ENCODE measurements around the gene TGFBR1.

The TGFBR1 gene

DNA sequence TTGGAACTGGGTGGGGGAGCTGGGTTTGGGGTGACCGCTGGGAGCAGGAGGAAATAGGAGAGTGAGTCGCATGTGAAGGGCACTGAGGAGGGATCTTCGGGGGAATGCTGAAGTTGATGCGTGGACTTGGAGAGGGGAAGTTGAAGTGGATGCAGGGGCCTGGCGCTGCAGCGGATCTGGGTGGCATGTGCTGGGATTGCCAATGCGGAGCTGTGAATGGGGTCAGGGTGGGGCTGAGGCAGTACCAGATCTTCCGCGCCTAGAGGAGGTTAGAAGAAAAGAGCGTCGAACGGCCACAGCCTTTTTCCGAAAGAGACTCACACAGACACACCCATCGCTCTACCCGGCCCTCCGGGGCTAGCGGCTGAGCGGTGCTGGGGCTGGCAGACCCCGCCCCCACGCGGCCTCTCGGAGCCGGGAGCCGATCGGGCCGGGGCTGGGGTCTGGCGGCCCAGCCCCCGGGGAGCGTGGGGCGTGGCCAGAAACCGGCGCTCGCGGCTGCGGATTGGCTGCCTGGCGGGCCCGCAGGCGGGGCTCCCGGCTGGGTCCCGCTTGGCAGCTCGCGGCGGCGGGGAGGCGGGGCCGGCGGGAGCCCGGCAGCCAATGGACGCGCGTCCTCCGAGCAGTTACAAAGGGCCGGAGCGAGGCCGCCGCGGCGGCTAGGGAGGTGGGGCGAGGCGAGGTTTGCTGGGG lies at the start of gene TGFBR1:
Gene TGFBR1 (plus strand): TSS at position 655 of the 693 bp plus-strand sequence. CDS start 93 bp downstream, outside the sequence.
- peak; percentile 89 to 91 for DNase-seq

DNA sequence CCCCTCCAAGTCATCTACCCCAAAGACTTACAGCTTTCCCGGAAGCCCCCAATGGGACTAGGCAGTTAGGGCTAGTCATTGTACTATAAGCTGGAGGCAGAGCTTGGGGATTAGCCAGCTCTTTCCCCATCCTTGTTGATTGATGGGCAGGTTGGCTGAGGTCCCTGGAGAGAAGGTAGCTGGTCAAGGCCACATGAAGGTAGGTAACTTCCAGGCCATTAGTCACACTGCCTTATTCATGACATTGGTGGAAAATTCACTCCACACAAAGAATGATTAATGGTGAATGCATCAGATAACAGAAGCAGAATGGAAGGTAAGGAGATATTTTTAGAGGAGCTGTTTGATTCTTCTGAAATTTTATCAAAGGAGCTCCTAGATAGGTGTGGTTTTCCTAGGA lies 49.5 kb upstream of the TGFBR1 start:
- no peak for DNase-seq

DNA sequence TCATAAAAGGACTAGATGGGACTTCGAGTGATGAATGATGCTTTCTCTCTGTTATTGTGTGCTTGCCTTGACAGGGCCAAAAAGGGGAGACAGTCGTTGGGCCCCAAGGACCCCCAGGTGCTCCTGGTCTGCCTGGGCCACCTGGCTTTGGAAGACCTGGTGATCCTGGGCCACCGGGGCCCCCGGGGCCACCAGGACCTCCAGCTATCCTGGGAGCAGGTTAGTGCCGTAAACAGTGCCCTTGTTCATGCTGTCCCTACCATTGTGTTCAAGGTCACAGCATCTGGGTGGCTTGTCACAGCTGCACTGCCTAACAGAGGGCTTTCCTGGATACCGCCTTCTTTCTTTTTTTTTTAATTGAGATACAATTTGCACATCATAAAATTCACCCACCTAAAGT lies 48.7 kb upstream of the TGFBR1 start:
- DNase-seq, result no peak

DNA sequence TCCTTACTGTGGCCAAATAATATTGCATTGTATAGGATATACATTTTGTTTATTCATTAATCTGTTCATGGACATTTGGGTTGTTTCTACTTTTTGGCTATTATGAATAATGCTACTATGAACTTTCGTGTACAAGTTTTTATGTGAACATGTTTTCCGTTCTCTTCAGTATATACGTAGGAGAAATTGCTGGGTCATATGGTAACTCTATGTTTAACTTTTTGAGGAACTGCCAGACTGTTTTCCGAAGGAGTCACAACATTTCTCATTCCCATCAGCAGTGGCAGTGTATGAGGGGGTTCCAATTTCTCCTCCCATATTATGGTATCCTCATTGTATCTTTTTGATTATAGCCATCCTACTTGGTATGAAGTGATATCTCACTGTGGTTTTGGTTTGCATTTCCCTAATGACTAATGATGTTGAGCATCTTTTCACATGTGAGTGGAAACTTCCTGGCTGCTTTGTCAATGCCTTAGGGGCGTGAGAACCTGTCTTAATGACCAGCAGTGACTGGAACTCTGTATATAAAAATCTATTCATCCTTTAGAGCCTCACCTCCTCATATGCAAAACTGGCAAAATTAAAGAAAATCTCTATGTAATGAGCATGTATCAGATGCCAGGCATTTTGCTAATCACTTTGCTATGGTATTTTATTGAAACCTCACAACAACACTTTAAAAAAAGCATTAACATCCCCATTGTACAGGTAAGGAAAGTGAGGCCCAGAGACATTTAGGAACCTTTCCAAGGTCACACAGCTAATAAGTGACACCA lies 47.8 kb upstream of the TGFBR1 start:
- DNase-seq, result no peak

DNA sequence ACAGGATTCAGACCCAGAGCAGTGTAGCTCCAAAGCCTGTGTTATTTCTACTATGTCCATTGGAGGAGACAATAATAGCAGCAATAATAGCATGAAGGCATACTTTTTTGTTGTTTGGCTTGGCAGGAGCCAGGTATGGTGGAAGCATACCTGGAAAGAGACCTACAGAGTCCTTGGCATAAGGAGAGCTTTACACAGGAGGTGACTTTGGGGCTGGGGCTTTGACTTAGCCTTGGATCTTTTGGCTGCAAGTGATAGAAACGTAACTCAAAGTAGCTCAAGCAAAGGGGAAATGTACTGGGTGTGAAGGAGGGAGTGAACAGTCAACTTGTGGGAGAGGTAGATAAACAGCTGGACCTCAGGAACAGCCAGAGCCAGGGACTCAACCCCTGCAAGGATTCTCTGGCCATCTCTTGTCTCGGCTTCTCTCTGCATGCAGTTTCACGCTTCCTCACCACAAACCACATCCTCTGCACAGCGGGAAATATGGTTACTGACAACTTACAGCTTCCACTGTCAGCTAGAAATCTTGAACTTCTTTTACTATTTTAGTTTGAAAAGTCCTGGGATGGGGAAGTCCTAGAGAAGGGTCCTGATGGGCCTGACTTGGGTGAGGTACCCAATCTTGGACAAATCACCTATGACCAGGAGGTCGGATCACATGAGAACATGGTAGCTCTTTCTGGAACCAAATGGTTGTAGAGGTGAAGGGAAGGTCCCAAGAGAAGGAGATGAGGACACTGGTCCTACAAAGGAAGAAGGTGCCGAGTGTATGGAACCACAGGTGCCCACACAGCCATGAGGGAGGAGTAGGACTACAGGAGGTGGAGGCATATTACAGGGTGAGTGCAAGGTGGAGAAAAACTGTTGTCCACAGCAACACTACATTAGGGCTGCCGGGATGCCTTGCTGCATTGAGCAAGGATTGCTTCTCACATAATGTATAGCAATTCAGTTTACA lies 47.0 kb upstream of the TGFBR1 start:
- no peak for DNase-seq

DNA sequence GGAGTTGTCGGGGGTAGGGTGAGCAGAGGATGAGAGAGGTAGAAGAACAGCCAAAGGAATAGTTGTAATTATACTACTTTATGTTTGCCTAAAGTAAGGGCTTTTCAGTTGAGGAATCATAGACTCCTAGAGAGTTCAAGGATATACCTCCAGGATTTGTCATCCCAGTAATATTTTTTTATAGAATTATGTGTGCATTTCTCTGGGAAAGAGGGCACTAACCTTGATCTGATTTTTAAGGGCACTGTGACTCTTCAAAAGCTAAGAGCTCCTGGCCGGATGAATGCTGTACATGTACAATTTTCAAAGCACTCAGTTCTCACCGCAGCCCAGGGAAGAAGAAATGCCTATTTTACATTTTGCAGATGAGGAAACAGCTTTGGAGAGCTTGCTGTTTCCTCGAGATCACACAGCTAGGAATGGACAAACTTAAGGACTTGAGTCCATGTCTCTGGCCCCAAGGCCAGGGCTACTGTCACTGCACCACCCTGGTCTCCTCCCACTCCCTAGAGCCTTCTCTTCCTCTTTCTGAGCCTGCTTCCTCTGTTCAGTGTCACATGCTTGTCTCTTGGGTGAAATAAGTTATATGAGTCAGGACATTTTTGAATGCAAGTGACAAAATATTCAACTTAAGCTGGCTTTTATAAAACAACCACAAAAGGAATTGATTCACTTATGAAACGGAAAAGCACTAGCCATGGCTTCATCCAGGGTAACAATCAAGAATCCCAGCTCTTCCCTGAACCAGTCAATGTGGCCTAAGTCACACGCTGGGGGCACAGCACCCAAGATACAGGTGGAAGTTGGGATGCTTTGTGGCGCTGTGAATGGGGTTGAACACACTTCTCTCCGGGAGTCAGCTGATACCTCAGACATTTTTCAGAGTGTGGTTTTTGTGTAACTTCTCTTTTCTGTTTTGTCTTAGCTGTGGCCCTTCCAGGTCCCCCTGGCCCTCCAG lies 45.7 kb upstream of the TGFBR1 start:
- DNase-seq, result no peak

DNA sequence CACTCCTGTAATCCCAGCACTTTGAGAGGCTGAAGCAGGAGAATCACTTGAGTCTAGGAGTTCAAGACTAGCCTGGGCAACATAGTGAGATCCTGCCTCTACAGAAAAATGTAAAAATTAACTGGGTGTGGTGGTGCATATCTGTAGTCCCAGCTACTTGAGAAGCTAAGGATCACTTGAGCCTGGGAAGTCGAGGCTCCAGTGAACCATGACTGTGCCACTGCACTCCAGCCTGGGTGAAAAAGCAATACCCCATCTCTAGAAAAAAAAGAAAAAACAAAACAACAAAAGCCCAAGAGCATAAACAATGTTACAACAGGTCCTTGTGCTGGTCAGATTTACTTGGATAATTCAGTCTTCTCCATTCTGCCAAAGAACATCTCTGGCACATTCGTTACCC lies 44.3 kb upstream of the TGFBR1 start:
- DNase-seq, result no peak

DNA sequence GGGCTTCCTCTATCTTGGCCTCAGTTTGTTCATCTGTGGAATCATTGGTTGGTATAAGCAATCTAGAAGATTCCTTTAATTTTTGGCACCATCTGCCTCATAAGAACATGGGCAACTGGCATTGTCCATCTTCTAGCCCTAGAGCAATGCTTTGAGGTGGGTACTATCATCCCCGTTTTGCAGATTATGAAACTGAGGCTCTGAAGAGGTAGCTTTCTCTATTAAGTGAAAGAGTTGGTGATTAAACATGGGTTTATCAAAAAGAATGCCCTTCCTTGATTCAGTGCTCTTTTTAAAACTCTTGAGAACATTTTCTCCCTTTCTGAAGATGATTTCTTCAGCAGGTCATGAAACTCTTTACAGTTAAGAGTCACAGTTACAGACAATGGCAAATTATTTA lies 42.4 kb upstream of the TGFBR1 start:
- DNase-seq, result no peak

DNA sequence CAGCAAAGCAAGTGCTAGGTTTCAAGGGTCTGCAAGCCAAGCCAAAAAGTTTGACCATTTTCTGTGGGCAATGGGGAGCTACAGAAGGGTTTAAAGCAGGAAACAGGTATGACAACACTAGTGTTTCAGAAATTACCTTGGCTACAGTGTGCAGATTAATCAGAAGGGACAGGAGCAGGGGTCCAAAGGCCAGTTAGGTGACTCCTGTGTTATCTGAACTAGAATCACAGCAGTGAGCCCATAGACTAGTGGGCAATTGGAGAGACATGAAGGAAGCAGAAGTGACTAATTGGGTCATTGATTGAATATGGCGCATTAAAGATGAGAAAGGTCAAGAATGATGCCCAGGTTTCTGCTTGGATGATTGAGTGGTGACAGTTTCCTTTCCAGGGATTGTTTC lies 41.4 kb upstream of the TGFBR1 start:
- no peak for DNase-seq

DNA sequence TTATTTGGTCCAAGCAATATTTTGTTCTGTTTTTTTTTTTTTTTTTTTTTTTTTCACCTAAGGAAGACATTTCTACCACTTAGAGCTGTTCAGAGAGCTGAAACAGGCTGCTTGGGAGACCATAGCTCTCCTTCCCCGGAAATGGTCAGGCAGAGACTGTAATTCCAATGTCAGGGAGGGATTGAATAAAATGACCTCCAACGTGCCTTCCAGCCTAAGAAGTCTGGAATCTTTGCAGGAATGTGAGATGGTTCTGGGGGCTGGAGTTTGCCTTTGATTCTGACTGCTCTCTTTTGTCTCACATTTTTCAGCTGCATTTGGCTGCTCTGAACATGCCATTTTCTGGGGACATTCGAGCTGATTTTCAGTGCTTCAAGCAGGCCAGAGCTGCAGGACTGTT lies 38.3 kb upstream of the TGFBR1 start:
- no peak for DNase-seq

DNA sequence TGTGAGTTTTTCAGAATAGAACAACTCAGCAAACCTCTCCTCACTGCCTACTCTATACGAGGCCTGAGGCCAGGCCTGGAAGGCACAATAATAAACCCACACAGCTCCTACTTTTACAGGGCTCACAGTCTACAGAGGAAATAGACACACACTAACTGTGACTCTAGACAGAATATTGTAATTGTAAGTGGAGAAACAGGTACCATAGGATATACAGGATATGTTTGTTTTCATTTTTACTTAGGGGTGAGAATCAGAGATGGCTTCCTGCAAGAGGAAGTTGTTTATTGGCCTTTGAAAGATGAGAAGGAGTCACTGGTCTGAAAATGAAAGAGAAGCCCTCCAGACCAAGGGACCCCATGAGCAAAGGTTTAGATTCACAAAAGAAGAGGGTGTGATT lies 35.8 kb upstream of the TGFBR1 start:
- DNase-seq, result no peak

DNA sequence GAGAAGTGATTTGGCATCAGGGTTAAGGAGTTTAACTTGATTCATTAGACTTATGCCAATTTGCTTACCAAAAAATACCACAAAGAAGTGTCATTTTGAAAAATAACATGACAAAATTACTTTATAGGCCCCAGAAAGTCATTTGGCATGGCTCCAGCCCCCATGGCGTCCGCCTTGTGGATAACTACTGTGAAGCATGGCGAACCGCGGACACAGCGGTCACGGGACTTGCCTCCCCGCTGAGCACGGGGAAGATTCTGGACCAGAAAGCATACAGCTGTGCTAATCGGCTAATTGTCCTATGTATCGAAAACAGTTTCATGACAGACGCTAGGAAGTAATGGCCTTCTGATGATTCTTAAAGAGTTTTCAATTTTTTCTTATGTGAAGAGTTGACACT lies 35.4 kb upstream of the TGFBR1 start:
- DNase-seq, result no peak

DNA sequence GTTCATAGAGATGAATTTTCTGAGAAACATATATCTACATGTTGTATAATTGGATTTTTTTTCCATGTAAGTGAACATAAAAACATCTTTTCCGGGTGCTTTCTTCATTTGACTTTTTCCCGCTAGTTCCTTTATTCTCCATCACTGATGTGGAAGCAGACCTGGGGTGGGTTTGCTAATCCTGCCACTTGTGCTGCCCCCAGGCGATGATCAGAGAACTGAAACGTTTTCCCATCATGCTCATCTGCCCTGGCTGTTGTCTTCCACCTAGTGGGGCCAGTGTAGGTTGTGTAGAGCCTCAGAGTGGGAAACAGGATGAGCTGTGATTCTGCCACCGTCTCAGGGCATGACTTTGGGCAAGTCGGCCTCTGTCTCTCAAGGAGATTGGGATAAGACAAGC lies 34.2 kb upstream of the TGFBR1 start:
- no peak for DNase-seq

DNA sequence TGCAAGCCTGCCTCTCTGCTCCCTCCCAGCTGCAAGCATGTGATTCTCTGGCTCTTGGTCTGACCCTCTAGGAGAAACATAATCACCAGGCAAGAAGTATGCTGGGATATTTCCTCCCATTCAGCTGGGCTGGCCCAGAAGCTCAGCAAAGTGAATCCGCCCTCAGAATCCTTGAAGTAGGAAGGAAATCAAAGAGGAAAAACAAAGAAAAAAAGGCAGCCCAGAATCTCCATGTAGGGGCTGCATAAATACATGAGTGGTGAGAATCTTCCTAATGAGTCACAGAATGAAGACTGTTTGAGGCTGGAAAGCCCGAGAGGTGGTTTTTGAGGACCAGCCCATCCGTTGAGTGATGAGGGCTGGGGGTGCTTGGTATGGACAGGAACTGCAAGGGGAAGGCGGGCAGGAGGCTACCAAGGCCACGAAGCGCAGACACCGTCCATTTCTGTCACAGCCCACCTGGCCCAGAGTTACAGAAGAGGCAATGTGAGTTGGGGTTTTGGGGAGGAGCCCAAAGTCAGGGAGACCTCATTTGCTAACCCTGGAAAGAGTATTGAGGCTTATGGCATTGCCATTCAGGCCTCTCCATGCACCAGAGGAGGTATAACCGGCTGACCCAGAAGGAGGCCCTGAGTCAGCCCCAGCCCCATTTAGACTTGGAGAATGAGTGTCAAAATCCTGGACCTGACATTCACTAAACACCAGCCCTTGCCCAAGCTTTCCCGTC lies 33.4 kb upstream of the TGFBR1 start:
- no peak for DNase-seq

DNA sequence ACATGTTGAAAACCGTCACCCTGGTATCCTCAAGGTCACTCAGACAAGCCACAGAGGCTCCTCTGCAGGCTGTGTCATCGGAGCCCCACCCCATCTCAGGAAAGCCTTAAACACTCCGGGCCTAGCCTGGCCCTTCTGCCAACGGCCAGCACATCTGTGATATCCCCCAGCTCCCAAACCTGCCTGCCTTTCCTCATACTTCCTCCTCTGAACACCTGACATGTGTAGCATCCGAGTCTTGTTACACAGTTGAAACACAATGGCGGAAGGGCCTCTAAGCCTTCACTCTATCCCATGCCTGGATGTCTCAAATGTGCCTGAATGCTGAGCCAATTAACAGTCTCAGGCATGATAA lies 32.9 kb upstream of the TGFBR1 start:
- DNase-seq, result no peak

DNA sequence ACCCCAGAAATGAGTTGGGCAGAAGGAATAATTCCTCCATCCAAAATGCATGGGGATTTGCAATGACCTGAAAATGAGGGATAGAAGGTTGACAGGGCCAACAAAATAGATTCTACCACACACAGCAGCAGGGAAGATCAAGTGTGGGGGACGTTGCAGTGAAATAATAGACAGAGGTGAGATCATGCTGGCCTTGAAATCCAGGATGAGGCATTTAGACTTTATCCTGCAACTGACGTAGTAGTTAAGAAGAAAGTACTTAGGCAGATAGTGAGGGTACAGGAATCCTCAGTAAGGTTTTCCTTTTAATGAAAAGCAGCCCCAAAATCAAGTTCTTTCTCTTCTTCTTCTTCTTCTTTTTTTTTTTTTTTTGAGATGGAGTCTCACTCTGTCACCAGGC lies 31.6 kb upstream of the TGFBR1 start:
- no peak for DNase-seq

DNA sequence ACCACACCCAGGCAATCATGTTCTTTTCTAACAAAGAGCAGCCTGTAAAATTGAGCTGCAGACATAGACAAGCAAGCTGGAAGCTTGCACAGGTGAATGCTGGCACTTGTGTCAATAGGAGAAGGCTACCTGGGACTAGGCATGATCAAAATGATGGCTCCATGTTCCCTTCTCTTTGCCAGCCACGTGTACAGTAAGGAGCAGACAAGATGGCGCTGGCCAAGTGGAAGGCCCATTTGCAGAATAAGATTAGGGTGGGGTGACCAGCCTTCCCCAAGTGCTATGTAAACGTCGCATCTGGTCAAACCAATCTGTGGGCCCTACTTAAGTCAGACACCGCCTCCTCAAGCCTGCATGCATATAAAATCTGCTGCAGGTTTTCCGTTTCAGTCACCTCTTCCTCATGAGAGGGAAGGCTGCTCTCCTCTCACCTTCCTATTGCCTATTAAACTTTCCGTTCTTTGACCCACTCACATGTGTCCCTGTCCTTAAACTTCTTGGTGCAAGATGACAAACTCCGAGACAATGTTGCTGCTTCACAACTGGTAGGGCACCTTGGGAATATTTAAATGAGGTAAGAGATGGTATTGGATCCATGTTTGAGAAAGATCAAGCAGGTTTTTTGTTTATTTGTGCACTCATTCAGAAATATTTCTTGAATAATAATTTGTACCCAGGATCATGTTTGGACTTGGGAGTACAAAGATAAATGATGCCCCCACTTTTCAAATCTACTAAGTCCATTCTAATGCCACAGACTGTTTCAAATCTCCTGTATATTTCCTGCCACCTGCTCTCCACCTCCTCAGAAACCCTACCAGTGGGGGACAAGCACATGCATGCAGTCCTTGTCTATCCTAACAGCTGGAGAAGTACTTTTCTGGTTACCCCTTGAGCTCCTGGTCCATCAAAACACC lies 30.7 kb upstream of the TGFBR1 start:
- DNase-seq, result no peak

DNA sequence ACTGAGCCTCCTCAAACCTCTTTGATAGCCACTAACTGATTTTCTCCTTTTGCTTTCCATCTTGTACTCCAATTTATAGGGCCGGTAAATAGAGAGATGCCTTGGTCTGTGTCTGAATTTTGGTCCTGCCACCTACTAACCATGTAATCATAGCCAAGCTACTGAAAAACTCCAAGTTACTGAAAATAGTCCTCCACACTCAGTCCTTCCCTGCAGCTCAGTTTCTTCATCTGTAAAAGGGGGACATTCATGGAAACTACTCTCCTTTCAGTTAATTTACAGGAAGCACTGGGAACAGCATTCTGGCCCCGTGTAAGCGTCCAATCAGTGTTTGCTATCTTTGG lies 30.0 kb upstream of the TGFBR1 start:
- DNase-seq, result no peak

DNA sequence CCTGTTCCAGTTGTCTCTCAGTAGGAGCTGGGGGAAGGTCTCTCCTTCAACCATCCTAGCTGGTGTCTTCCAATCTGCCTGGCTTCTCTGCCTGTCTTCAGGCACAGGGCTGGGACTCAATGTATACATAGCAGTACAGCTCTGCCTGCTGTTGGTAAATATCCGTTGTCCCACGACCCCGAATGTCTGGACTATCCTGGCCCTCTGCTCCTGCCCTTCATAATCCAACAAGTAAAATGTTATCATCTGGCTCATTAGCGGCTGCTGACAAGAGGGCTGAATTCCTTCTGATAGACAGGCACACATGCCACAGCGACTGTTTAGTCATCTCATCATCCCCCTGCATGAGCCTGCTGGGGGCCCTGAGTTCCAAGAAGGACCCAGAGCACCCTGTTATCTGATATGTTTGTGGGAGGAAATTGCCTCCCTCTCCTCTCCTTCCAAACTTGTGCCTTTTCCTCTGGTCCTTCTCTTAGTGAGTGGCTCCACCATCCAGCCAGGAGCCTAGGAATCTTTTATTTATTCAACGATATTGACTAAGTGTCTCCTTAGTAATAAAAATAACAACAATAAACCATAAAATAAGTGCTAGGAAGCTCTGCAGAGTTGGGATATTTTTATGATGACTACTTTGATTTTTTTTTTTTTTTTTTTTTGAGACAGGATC lies 29.5 kb upstream of the TGFBR1 start:
- DNase-seq, result no peak

DNA sequence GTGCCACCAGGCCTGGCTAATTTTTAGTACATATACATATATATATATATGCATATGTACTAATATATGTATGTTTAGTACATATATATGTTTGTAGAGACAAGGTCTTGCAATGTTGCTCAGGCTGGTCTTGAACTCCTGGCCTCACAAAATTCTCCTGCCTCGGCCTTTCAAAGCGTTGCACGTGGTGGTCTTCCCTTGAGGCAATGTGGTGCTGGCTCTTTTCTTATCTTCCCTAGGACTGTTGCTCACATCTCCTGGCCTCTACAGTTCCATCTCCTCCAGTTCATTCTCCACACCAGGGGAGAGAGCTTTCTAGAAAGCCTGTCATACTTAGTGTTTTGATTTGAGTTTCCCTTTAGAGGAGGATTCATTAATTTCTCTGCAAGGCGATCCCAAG lies 28.9 kb upstream of the TGFBR1 start:
- no peak for DNase-seq

Data from hippocampal formation (tissue), 2 donors.